ENCODE results near the gene SPOCK1. TPM values are rescaled to one million over a fixed set of nuclear protein-coding genes. Genes with fewer than 3 reads are reported as not detected.

SPOCK1 gene
- polyA plus RNA-seq, 2 of the 4 experiments (the other 2 are of a cell fraction), result 28.9 to 40.8 TPM

DNA sequence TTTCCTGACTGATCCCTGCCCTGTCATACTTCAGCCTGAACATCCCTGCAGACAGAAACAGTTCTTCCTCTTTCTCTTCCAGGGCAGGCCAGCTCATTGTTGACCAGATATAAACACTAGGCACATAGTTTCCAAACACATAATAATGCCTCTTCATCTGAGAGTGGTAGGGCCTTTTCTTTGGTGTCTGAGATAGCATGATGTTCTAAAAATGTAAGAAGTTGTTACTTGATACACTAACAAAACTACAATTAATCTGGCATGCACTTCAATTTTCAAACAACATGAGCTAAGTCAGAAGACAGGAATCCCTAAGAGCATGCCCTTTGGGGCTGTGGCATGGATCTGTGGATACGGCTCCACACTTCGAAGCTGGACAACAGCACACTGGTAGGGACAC is 246.6 kb downstream of the SPOCK1 start:
- ATAC-seq (no peak), FAIRE-seq (no peak), DNase-seq (ENCODE audit: low read depth in 1 of 2, low spot score in 1 of 2) (no peak)
- H3K4me2 ChIP-seq, result no peak overlapping the region
- H3K4me1 ChIP-seq, result no peaks in the 10 kb centered on the region
- no peak overlapping the region for H3K27ac ChIP-seq
- ChIA-PET CTCF (interaction anchor here (2.9 kb wide), 1 partner anchor 68 kb away, joined by 9 read pairs; no protein-coding TSS in a partner anchor), POLR2A (no interaction called here)
- no peaks in the 10 kb centered on the region for H3K9me3 ChIP-seq
- 70% methylated on average over 2 of the region's 2 CpGs for WGBS (ENCODE audit: missing lambda C conversion rate)
- no peak overlapping the region for H3K4me3 ChIP-seq
- TF ChIP-seq ESRRA (IDR thresholded peaks at IDR 0.05; ENCODE audit: borderline replicate concordance, low read length), result no peak
- TF ChIP-seq, protein P1, sequence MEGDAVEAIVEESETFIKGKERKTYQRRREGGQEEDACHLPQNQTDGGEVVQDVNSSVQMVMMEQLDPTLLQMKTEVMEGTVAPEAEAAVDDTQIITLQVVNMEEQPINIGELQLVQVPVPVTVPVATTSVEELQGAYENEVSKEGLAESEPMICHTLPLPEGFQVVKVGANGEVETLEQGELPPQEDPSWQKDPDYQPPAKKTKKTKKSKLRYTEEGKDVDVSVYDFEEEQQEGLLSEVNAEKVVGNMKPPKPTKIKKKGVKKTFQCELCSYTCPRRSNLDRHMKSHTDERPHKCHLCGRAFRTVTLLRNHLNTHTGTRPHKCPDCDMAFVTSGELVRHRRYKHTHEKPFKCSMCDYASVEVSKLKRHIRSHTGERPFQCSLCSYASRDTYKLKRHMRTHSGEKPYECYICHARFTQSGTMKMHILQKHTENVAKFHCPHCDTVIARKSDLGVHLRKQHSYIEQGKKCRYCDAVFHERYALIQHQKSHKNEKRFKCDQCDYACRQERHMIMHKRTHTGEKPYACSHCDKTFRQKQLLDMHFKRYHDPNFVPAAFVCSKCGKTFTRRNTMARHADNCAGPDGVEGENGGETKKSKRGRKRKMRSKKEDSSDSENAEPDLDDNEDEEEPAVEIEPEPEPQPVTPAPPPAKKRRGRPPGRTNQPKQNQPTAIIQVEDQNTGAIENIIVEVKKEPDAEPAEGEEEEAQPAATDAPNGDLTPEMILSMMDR (IDR thresholded peaks at IDR 0.05), result no peak
- TF ChIP-seq SMC3 (IDR thresholded peaks at IDR 0.05), result no peak
- TF ChIP-seq, protein P2, sequence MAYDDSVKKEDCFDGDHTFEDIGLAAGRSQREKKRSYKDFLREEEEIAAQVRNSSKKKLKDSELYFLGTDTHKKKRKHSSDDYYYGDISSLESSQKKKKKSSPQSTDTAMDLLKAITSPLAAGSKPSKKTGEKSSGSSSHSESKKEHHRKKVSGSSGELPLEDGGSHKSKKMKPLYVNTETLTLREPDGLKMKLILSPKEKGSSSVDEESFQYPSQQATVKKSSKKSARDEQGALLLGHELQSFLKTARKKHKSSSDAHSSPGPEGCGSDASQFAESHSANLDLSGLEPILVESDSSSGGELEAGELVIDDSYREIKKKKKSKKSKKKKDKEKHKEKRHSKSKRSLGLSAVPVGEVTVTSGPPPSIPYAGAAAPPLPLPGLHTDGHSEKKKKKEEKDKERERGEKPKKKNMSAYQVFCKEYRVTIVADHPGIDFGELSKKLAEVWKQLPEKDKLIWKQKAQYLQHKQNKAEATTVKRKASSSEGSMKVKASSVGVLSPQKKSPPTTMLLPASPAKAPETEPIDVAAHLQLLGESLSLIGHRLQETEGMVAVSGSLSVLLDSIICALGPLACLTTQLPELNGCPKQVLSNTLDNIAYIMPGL (CRISPR knock-in tag; IDR thresholded peaks at IDR 0.05; ENCODE audit: borderline replicate concordance), result no peak
- TF ChIP-seq FOSB (CRISPR knock-in tag; IDR thresholded peaks at IDR 0.05), result no peak
- no peak for TF ChIP-seq MAFK (IDR thresholded peaks at IDR 0.05; ENCODE audit: partially characterized antibody)
- TF ChIP-seq, protein P3, sequence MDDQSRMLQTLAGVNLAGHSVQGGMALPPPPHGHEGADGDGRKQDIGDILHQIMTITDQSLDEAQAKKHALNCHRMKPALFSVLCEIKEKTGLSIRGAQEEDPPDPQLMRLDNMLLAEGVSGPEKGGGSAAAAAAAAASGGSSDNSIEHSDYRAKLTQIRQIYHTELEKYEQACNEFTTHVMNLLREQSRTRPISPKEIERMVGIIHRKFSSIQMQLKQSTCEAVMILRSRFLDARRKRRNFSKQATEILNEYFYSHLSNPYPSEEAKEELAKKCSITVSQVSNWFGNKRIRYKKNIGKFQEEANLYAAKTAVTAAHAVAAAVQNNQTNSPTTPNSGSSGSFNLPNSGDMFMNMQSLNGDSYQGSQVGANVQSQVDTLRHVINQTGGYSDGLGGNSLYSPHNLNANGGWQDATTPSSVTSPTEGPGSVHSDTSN (IDR thresholded peaks at IDR 0.05), result no peak
- TF ChIP-seq GATA3 (IDR thresholded peaks at IDR 0.05; ENCODE audit: borderline replicate concordance), result no peak

DNA sequence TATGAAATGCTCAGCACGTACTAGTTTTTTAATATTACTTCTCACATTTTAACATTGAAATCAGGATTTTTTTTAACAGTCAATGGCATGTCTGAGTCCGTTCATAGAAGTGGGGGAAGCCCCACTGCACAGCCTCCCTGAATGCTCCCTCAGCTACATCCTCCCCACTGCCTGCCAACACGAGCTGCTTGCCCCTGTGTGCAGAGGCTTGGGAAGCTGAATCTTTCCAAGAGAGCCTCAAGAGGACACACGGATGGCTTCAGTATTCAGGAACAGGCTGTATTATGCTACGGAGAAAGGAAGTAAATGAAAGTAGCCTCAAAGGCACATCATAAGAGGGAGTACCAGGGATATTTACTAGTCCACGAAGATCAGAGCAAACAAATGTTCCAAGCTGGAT is 248.7 kb downstream of the SPOCK1 start:
- 56% methylated on average over 6 of the region's 6 CpGs for WGBS (ENCODE audit: missing lambda C conversion rate)
- H3K9me3 ChIP-seq, result no peaks in the 10 kb centered on the region
- no peak for FAIRE-seq
- POLR2A ChIA-PET, result no interaction called here
- H3K4me1 ChIP-seq, result no peaks in the 10 kb centered on the region
- no peak for TF ChIP-seq MAFK (IDR thresholded peaks at IDR 0.05; ENCODE audit: partially characterized antibody)
- TF ChIP-seq GATA3 (IDR thresholded peaks at IDR 0.05; ENCODE audit: borderline replicate concordance), result no peak
- TF ChIP-seq ESRRA (IDR thresholded peaks at IDR 0.05; ENCODE audit: borderline replicate concordance, low read length), result no peak
- no peak for TF ChIP-seq HOXB13 (CRISPR knock-in tag; IDR thresholded peaks at IDR 0.05; ENCODE audit: low read depth)
- no peak for TF ChIP-seq ZC3H11A (IDR thresholded peaks at IDR 0.05)
- TF ChIP-seq HEYL (CRISPR knock-in tag; IDR thresholded peaks at IDR 0.05), result no peak
- TF ChIP-seq, protein P2 (CRISPR knock-in tag; IDR thresholded peaks at IDR 0.05; ENCODE audit: borderline replicate concordance), result no peak
- TF ChIP-seq, protein P3 (IDR thresholded peaks at IDR 0.05), result no peak
- TF ChIP-seq CHD4 (IDR thresholded peaks at IDR 0.05; ENCODE audit: borderline replicate concordance), result no peak
- TF ChIP-seq NR3C1 (IDR thresholded peaks at IDR 0.05), result no peak
- TF ChIP-seq CHD2 (IDR thresholded peaks at IDR 0.05; ENCODE audit: low read length, partially characterized antibody), result no peak
- no peak for TF ChIP-seq NFE2L2 (conservative IDR thresholded peaks at IDR 0.05; ENCODE audit: low read length)
- no peak for DNase-seq (ENCODE audit: low read depth in 1 of 2, low spot score in 1 of 2)
- CTCF ChIA-PET, result interaction anchor here (0.6 to 1.4 kb wide), 4 partner anchors 14 to 257 kb away, joined by 3 read pairs; no protein-coding TSS in a partner anchor
- no peak overlapping the region for H3K4me2 ChIP-seq
- no peak overlapping the region for H3K4me3 ChIP-seq
- ATAC-seq, result no peak
- no peak overlapping the region for H3K27ac ChIP-seq
